H9 (cell line): ENCODE measurements around the gene SIGLEC10. TPM values are rescaled to one million over a fixed set of nuclear protein-coding genes. Genes with fewer than 3 reads are reported as not detected.

ENCODE experiments used
- DNase-seq: peaks from one replicate; pipeline ENCODE4 v3.0.0-alpha.2; 2017
- H2AFZ ChIP-seq: one replicate; pipeline ENCODE4 v1.6.1; 2013; ENCODE audit warnings: mild to moderate bottlenecking, low read length, control low read depth, moderate library complexity
- H2AK5ac ChIP-seq: 2 replicates; pipeline ENCODE4 v1.6.1; 2013; ENCODE audit warnings: low read length, control low read depth, mixed read lengths; ENCODE audit not compliant: insufficient read length
- H2BK120ac ChIP-seq: one replicate; pipeline ENCODE4 v1.6.1; 2013; ENCODE audit warnings: low read depth, mild to moderate bottlenecking, low read length, control low read depth, inconsistent platforms; ENCODE audit not compliant: poor library complexity, severe bottlenecking
- H2BK12ac ChIP-seq: 2 replicates; pipeline ENCODE4 v1.6.1; 2013; ENCODE audit warnings: low read length, control low read depth, mixed read lengths, low read depth; ENCODE audit not compliant: insufficient read length
- H2BK15ac ChIP-seq: 2 replicates; pipeline ENCODE4 v1.6.1; 2013; ENCODE audit warnings: low read depth, low read length, control low read depth
- H2BK20ac ChIP-seq: one replicate; pipeline ENCODE4 v1.6.1; 2013; ENCODE audit warnings: low read depth, mild to moderate bottlenecking, low read length, control low read depth, inconsistent platforms; ENCODE audit not compliant: poor library complexity, severe bottlenecking
- H2BK5ac ChIP-seq: 2 replicates; pipeline ENCODE4 v1.6.1; 2013; ENCODE audit warnings: low read length, control low read depth, mixed read lengths; ENCODE audit not compliant: insufficient read length
- H3K14ac ChIP-seq: 2 replicates; pipeline ENCODE4 v1.6.1; 2013; ENCODE audit warnings: low read length, control low read depth; ENCODE audit not compliant: insufficient read depth
- H3K18ac ChIP-seq: 2 replicates; pipeline ENCODE4 v1.6.1; 2013; ENCODE audit warnings: low read depth, mild to moderate bottlenecking, mixed read lengths, low read length, control low read depth; ENCODE audit not compliant: insufficient read length
- H3K23ac ChIP-seq: 2 replicates; pipeline ENCODE4 v1.6.1; 2013; ENCODE audit warnings: low read length, control low read depth, mixed read lengths, low read depth; ENCODE audit not compliant: insufficient read length
- H3K23me2 ChIP-seq: 2 replicates; pipeline ENCODE4 v1.6.1; 2013; ENCODE audit warnings: low read depth, mild to moderate bottlenecking, mixed read lengths, low read length, control low read depth; ENCODE audit not compliant: insufficient read length, poor library complexity, severe bottlenecking
- H3K27ac ChIP-seq: 2 replicates; pipeline ENCODE4 v1.5.1; 2013; ENCODE audit warnings: low read length, control low read depth, mixed read lengths, low read depth; ENCODE audit not compliant: insufficient read length
- H3K27me3 ChIP-seq: 2 replicates; pipeline ENCODE4 v1.6.1; 2013; ENCODE audit warnings: low read length, control low read depth, inconsistent platforms; ENCODE audit not compliant: insufficient read depth
- H3K4ac ChIP-seq: 2 replicates; pipeline ENCODE4 v1.6.1; 2013; ENCODE audit warnings: low read depth, mild to moderate bottlenecking, control low read depth, inconsistent platforms, low read length, moderate library complexity
- H3K4me1 ChIP-seq: 2 replicates; pipeline ENCODE4 v1.6.1; 2013; ENCODE audit warnings: low read length, control low read depth, inconsistent platforms; ENCODE audit not compliant: insufficient read depth
- H3K4me2 ChIP-seq: 2 replicates; pipeline ENCODE4 v1.6.1; 2013; ENCODE audit warnings: low read length, control low read depth, mixed read lengths; ENCODE audit not compliant: insufficient read length, insufficient read depth
- H3K56ac ChIP-seq: 2 replicates; pipeline ENCODE4 v1.6.1; 2013; ENCODE audit warnings: low read depth, mild to moderate bottlenecking, mixed read lengths, low read length, control low read depth; ENCODE audit not compliant: insufficient read length
- H3K79me1 ChIP-seq: 2 replicates; pipeline ENCODE4 v1.6.1; 2013; ENCODE audit warnings: low read depth, mild to moderate bottlenecking, moderate library complexity, low read length, control low read depth, inconsistent platforms; ENCODE audit not compliant: insufficient read depth, poor library complexity, severe bottlenecking
- H3K79me2 ChIP-seq: 2 replicates; pipeline ENCODE4 v1.6.1; 2013; ENCODE audit warnings: low read length, control low read depth, inconsistent platforms; ENCODE audit not compliant: insufficient read depth
- H3K9ac ChIP-seq: 2 replicates; pipeline ENCODE4 v1.6.1; 2013; ENCODE audit warnings: low read length, control low read depth, mixed read lengths; ENCODE audit not compliant: insufficient read length; ENCODE audit errors: extremely low read depth
- H3K9me3 ChIP-seq: one replicate; pipeline ENCODE4 v1.6.1; 2013; ENCODE audit warnings: low read depth, low read length, inconsistent platforms; ENCODE audit not compliant: control insufficient read depth
- H3T11ph ChIP-seq: one replicate; pipeline ENCODE4 v1.6.1; 2013; ENCODE audit warnings: mild to moderate bottlenecking, low read length, control low read depth, inconsistent platforms
- H4K20me1 ChIP-seq: one replicate; pipeline ENCODE4 v1.6.1; 2013; ENCODE audit not compliant: control insufficient read depth, insufficient read length, insufficient read depth
- H4K5ac ChIP-seq: 2 replicates; pipeline ENCODE4 v1.6.1; 2013; ENCODE audit warnings: low read depth, mild to moderate bottlenecking, mixed read lengths, low read length, control low read depth; ENCODE audit not compliant: insufficient read length
- H4K8ac ChIP-seq: replicated peaks from 2 replicates; pipeline ENCODE4 v1.6.1; 2013; ENCODE audit warnings: low read length, control low read depth, mixed read lengths, low read depth; ENCODE audit not compliant: insufficient read length
- H4K91ac ChIP-seq: 2 replicates; pipeline ENCODE4 v1.6.1; 2013; ENCODE audit warnings: low read depth, mild to moderate bottlenecking, moderate library complexity, mixed read lengths, low read length, control low read depth; ENCODE audit not compliant: insufficient read length
- H3K27ac Mint-ChIP-seq, 3 experiments: 2 replicates in 2 of 3; 3 replicates in 1 of 3; pipeline ENCODE4 v1.8.0; 2020 to 2021; ENCODE audit warnings: mixed read lengths in 3 of 3, mild to moderate bottlenecking in 1 of 3, moderate library complexity in 1 of 3
- H3K27me3 Mint-ChIP-seq: 2 replicates; pipeline ENCODE4 v1.8.0; 2021; ENCODE audit warnings: low read depth, mild to moderate bottlenecking, moderate library complexity, mixed read lengths
- H3K36me3 Mint-ChIP-seq, 3 experiments: 2 replicates in 2 of 3; 3 replicates in 1 of 3; pipeline ENCODE4 v1.8.0; 2020 to 2021; ENCODE audit warnings: low read depth in 3 of 3, mixed read lengths in 3 of 3; ENCODE audit not compliant: insufficient read depth in 1 of 3
- H3K4me1 Mint-ChIP-seq, 2 experiments: 2 replicates each; pipeline ENCODE4 v1.8.0; 2020; ENCODE audit warnings: mixed read lengths in 2 of 2
- H3K4me3 Mint-ChIP-seq, 2 experiments: 2 replicates in 1 of 2; 3 replicates in 1 of 2; pipeline ENCODE4 v1.8.0; 2020 to 2021; ENCODE audit warnings: mild to moderate bottlenecking in 2 of 2, mixed read lengths in 2 of 2, moderate library complexity in 1 of 2
- H3K9me3 Mint-ChIP-seq, 2 experiments: 2 replicates in 1 of 2; 3 replicates in 1 of 2; pipeline ENCODE4 v1.8.0; 2020; ENCODE audit warnings: mild to moderate bottlenecking in 2 of 2, mixed read lengths in 2 of 2, moderate library complexity in 1 of 2
- WGBS: extraction: QIAGEN DNeasy Blood & Tissue Kit; methylation state at CpG from one replicate; pipeline ENCODE4 v1.1.7; 2013; ENCODE audit warnings: missing lambda C conversion rate, low lambda C conversion rate, mixed read lengths; ENCODE audit not compliant: insufficient read length; ENCODE audit errors: extremely low coverage; 5-methylcytosine and 5-hydroxymethylcytosine counted together
- total RNA-seq: library from RNA; stranded (reverse); gene quantifications from 2 replicates; pipeline ENCODE4 v1.2.1, GENCODE V29; 2021
- TF ChIP-seq, protein P1 (sequence below): fragments of 200-600 bp; sonication (generic); conservative IDR thresholded peaks from 3 replicates; pipeline ENCODE4 v1.8.0; 2021; ENCODE audit warnings: antibody characterized with exemption, mild to moderate bottlenecking

SIGLEC10 gene
- total RNA-seq, 1 experiment from 2014 or later, result not detected

DNA sequence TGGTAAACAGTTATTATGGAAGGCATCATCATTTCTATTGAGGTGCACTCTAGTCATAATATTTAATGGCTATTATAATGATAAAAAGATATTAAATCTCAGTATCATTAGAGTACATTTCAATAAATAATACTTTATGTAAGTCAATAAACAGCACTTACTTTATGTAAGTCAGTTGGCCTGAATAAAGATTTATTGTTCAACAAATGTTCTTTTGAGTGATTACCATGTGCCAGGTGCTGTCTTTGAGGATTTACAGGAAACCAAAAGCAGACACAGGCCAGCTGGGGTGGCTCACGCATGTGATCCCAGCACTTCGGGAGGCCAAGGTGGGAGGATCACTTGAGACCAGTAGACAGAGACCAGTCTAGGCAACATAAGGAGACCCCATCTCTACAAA is 40.0 kb downstream of the SIGLEC10 start:
- peaks cover 22% of the 10 kb centered on the region in 2 experiments for H3K9me3 Mint-ChIP-seq
- Histone ChIP-seq H4K8ac (no peak overlapping the region), H3K9me3 (peaks cover 10% of the 10 kb centered on the region), H2AFZ (no peak overlapping the region), H2BK20ac (no peak overlapping the region), H3K23ac (no peak overlapping the region), H3K4me1 (no peaks in the 10 kb centered on the region; the same call in 1 of the 2 replicates), H3K18ac (no peak overlapping the region), H3K14ac (no peak overlapping the region), H3K56ac (no peak overlapping the region), H4K5ac (no peak overlapping the region), H3T11ph (no peak overlapping the region), H3K9ac (no peak overlapping the region), H3K4ac (no peak overlapping the region), H3K79me2 (no peaks in the 10 kb centered on the region), H3K23me2 (peaks cover 2% of the 10 kb centered on the region), H2BK120ac (no peak overlapping the region), H2BK5ac (no peak overlapping the region), H3K27me3 (no peaks in the 10 kb centered on the region), H3K4me2 (no peak overlapping the region), H3K79me1 (no peaks in the 10 kb centered on the region), H4K20me1 (no peaks in the 10 kb centered on the region), H2BK12ac (no peak overlapping the region), H4K91ac (no peak overlapping the region), H2AK5ac (no peak overlapping the region), H3K27ac (no peak overlapping the region), H2BK15ac (no peak overlapping the region)
- peaks cover 5 to 8% of the 10 kb centered on the region in 2 experiments for H3K4me1 Mint-ChIP-seq
- H3K4me3 Mint-ChIP-seq, result no peak overlapping the region
- H3K27me3 Mint-ChIP-seq, result peaks cover 17% of the 10 kb centered on the region
- TF ChIP-seq, protein P1, sequence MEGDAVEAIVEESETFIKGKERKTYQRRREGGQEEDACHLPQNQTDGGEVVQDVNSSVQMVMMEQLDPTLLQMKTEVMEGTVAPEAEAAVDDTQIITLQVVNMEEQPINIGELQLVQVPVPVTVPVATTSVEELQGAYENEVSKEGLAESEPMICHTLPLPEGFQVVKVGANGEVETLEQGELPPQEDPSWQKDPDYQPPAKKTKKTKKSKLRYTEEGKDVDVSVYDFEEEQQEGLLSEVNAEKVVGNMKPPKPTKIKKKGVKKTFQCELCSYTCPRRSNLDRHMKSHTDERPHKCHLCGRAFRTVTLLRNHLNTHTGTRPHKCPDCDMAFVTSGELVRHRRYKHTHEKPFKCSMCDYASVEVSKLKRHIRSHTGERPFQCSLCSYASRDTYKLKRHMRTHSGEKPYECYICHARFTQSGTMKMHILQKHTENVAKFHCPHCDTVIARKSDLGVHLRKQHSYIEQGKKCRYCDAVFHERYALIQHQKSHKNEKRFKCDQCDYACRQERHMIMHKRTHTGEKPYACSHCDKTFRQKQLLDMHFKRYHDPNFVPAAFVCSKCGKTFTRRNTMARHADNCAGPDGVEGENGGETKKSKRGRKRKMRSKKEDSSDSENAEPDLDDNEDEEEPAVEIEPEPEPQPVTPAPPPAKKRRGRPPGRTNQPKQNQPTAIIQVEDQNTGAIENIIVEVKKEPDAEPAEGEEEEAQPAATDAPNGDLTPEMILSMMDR, result no peak
- H3K36me3 Mint-ChIP-seq, result peaks cover 0 to 13% (median 2%) of the 10 kb centered on the region in 3 experiments; a peak in 2 of 7 replicates
- no CpG with 5 or more reads among the region's 2 CpGs for WGBS
- DNase-seq, result no peak
- H3K27ac Mint-ChIP-seq, result no peak overlapping the region
